HG02763 (cell line): ENCODE measurements around the gene UBE2L3.
"Not testable (repeated sequence)": the region's sequence is repeated elsewhere in the genome, so short reads cannot be mapped to it uniquely, and the experiment has no call there.

Source experiments
- ATAC-seq: cut with Tn5 transposase; IDR thresholded peaks from one replicate; pipeline ENCODE4 v1.9.1; 2021; ENCODE audit warnings: mild to moderate bottlenecking, moderate library complexity; ENCODE audit not compliant: unreplicated experiment

UBE2L3 gene

GRCh38 chr22:21570398-21570797, 2.9 kb downstream of the UBE2L3 start:
- no peak for ATAC-seq

GRCh38 chr22:21571679-21572078, 4.2 kb downstream of the UBE2L3 start:
- ATAC-seq, result no peak

GRCh38 chr22:21573293-21573734, 5.8 kb downstream of the UBE2L3 start:
- ATAC-seq, result no peak

- no peak for ATAC-seq
These were observed 6.4 kb downstream of the UBE2L3 start for GRCh38 chr22:21573750-21574494.

GRCh38 chr22:21579474-21579851, 11.9 kb downstream of the UBE2L3 start:
- no peak for ATAC-seq

GRCh38 chr22:21580623-21581007, 13.1 kb downstream of the UBE2L3 start:
- ATAC-seq, result not testable (repeated sequence)

- not testable (repeated sequence) for ATAC-seq
These were observed 13.6 kb downstream of the UBE2L3 start for GRCh38 chr22:21581009-21581713.

- no peak for ATAC-seq
These were observed 15.6 kb downstream of the UBE2L3 start for GRCh38 chr22:21582801-21583740.

- ATAC-seq, result no peak
These were observed 17.9 kb downstream of the UBE2L3 start for GRCh38 chr22:21585389-21585788.

- ATAC-seq, result peak; percentile 85
These were observed 20.5 kb downstream of the UBE2L3 start for GRCh38 chr22:21587803-21588611.

- no peak for ATAC-seq
These were observed 21.9 kb downstream of the UBE2L3 start for GRCh38 chr22:21589396-21589795.

GRCh38 chr22:21590809-21591641, 23.5 kb downstream of the UBE2L3 start:
- ATAC-seq, result no peak

- ATAC-seq, result no peak
These were observed 24.2 kb downstream of the UBE2L3 start for GRCh38 chr22:21591695-21592094.

GRCh38 chr22:21592422-21592821, 24.9 kb downstream of the UBE2L3 start:
- ATAC-seq, result no peak

- ATAC-seq, result no peak
These were observed 26.1 kb downstream of the UBE2L3 start for GRCh38 chr22:21593406-21594232.

GRCh38 chr22:21594865-21595452, 27.4 kb downstream of the UBE2L3 start:
- ATAC-seq, result no peak

- ATAC-seq, result not testable (repeated sequence)
These were observed 29.0 kb downstream of the UBE2L3 start for GRCh38 chr22:21596356-21597135.
